ENCODE data around the gene SWAP70. TPM values are rescaled to one million over a fixed set of nuclear protein-coding genes. Genes with fewer than 3 reads are reported as not detected.

The SWAP70 gene
- total RNA-seq, 1 donor from 2014 or later, result 18.0 TPM

DNA sequence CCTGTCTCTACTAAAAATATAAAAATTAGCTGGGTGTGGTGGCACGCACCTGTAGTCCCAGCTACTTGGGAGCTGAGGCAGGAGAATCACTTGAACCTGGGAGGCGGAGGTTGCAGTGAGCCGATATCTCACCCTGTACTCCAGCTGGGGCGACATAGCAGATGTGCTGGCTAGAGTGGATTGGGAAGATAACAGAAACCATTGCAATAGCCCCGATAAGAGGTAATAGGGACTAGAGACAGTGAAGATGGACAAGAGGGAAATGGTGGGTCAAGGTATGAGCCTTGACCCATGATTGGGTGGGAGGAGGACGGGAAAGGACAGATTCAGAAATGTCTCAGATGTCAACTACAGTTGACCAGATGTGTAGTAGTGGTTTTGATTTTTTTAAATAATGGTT is 6.1 kb downstream of the SWAP70 start:
- Histone ChIP-seq H3K36me3 (ENCODE audit: control insufficient read depth, insufficient read depth, low read length) (no peaks in the 10 kb centered on the region), H3K4me3 (ENCODE audit: low read depth, low read length) (no peak overlapping the region)
- TF ChIP-seq CTCF (IDR thresholded peaks at IDR 0.05; ENCODE audit: insufficient read depth, low read length, poor library complexity, severe bottlenecking), result no peak

DNA sequence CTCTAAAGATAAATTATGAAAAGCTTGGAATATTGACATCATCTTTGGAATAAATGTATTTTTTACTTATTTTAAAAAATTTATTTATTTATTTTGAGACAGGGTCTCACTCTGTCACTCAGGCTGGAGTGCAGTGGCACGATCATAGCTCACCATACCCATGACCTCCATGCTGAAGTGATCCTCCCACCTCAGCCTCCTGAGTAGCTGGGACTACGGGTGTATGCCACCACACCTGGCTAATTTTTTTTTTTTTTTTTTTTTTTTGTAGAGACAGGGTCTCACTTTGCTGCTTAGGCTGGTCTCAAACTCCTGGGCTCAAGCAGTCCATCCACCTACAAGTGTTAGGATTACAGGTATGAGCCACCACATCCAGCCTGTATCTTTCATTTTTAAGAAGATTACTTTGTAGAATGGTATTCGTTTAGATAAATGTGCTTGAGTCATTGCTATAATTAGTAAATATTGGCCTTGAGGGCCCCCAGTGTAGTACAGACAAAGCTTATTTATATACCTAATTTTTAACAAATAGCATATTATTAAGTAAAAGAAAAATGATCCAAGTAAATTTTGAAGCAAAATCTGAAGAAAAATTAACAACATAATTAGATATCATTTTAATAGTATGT is 8.5 kb downstream of the SWAP70 start:
- no peak overlapping the region for H3K4me3 ChIP-seq (ENCODE audit: low read depth, low read length)
- no peaks in the 10 kb centered on the region for H3K27me3 ChIP-seq (ENCODE audit: control insufficient read depth, insufficient read depth, low read length)
- no peaks in the 10 kb centered on the region for H3K36me3 ChIP-seq (ENCODE audit: control insufficient read depth, insufficient read depth, low read length)
- no peak for TF ChIP-seq CTCF (IDR thresholded peaks at IDR 0.05; ENCODE audit: insufficient read depth, low read length, poor library complexity, severe bottlenecking)
- no peak for DNase-seq (ENCODE audit: low read depth)

More for the DNA sequence above, 6.1 kb downstream of the SWAP70 start:
- H3K27me3 ChIP-seq (ENCODE audit: control insufficient read depth, insufficient read depth, low read length), result no peaks in the 10 kb centered on the region
- no peak for DNase-seq (ENCODE audit: low read depth)

DNA sequence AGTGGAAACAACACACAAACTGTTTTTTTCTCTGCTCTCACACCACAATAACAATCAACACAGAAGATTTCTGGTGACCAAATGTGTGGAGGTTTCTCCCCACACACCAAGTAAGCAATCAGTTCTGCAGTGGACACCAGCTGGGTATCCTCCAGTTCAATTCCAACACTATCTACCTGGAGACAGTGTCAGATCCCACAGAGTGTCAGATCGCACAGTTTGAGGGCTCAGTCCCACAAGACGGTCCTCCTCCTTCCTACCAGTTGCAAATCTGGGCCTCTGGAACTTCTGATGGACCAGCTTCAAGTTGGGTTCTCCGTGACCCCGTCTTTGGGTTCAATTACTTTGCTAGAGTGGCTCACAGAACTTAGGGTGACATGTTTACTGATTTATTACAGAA is 9.0 kb downstream of the SWAP70 start:
- TF ChIP-seq CTCF (IDR thresholded peaks at IDR 0.05; ENCODE audit: insufficient read depth, low read length, poor library complexity, severe bottlenecking), result no peak
- Histone ChIP-seq H3K36me3 (ENCODE audit: control insufficient read depth, insufficient read depth, low read length) (no peaks in the 10 kb centered on the region), H3K4me3 (ENCODE audit: low read depth, low read length) (no peak overlapping the region), H3K27me3 (ENCODE audit: control insufficient read depth, insufficient read depth, low read length) (no peaks in the 10 kb centered on the region)
- no peak for DNase-seq (ENCODE audit: low read depth)

- TF ChIP-seq CTCF (IDR thresholded peaks at IDR 0.05; ENCODE audit: insufficient read depth, low read length, poor library complexity, severe bottlenecking), result no peak
- DNase-seq (ENCODE audit: low read depth), result no peak
- no peaks in the 10 kb centered on the region for H3K36me3 ChIP-seq (ENCODE audit: control insufficient read depth, insufficient read depth, low read length)
- H3K27me3 ChIP-seq (ENCODE audit: control insufficient read depth, insufficient read depth, low read length), result no peaks in the 10 kb centered on the region
- H3K4me3 ChIP-seq (ENCODE audit: low read depth, low read length), result no peak overlapping the region
Observed at GRCh38 chr11:9675691-9676090, 11.8 kb downstream of the SWAP70 start.

DNA sequence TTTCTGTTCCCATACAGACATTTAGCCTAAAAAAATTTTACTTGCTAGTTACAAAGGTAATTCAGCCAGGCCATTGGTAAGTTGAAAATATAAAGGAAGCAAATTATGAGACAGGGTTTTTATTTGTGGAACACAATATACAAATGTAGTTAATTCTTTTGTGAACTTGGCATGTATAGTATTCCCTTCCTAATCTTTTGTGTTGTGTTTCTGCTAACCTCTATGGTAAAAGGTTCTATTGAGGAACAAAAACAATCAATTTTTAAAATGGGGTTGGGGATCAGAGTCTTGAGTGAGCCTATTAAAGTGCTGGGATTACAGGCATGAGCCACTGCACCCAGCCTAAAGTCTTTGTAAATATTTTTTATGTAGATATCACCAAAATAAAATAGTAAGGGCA is 14.1 kb downstream of the SWAP70 start:
- DNase-seq (ENCODE audit: low read depth), result no peak
- TF ChIP-seq CTCF (IDR thresholded peaks at IDR 0.05; ENCODE audit: insufficient read depth, low read length, poor library complexity, severe bottlenecking), result no peak
- H3K4me3 ChIP-seq (ENCODE audit: low read depth, low read length), result no peak overlapping the region
- H3K36me3 ChIP-seq (ENCODE audit: control insufficient read depth, insufficient read depth, low read length), result no peaks in the 10 kb centered on the region
- H3K27me3 ChIP-seq (ENCODE audit: control insufficient read depth, insufficient read depth, low read length), result no peaks in the 10 kb centered on the region

GRCh38 chr11:9678576-9678975 is 14.7 kb downstream of the SWAP70 start:
- TF ChIP-seq CTCF (IDR thresholded peaks at IDR 0.05; ENCODE audit: insufficient read depth, low read length, poor library complexity, severe bottlenecking), result no peak
- Histone ChIP-seq H3K36me3 (ENCODE audit: control insufficient read depth, insufficient read depth, low read length) (no peaks in the 10 kb centered on the region), H3K27me3 (ENCODE audit: control insufficient read depth, insufficient read depth, low read length) (no peaks in the 10 kb centered on the region), H3K4me3 (ENCODE audit: low read depth, low read length) (no peak overlapping the region)
- DNase-seq (ENCODE audit: low read depth), result no peak

All from kidney epithelial cell (primary cell).